Lower leg skin (tissue), 4 donors: ENCODE measurements around the gene GALNT3. TPM values are rescaled to one million over a fixed set of nuclear protein-coding genes. Genes with fewer than 3 reads are reported as not detected.

Experiments
- DNase-seq, 2 donors: peaks; one replicate each; pipeline ENCODE4 v3.0.0-alpha.2; 2019; ENCODE audit warnings: low spot score in 2 of 2
- H3K4me3 ChIP-seq: fragments of 200-600 bp; sonication (generic); 2 replicates; pipeline ENCODE4 v1.5.1; 2017; ENCODE audit warnings: mild to moderate bottlenecking, low read depth; ENCODE audit not compliant: poor library complexity, severe bottlenecking
- POLR2A ChIP-seq, 2 donors: fragments of 450-650 bp; IDR thresholded peaks; one replicate each; pipeline ENCODE4 v1.6.1; 2016 to 2017; ENCODE audit warnings: antibody characterized with exemption in 2 of 2, mild to moderate bottlenecking in 1 of 2, moderate library complexity in 1 of 2
- WGBS, 2 donors: methylation state at CpG; one replicate each; pipeline ENCODE4 v1.1.5; 2018; 5-methylcytosine and 5-hydroxymethylcytosine counted together
- intact Hi-C: fragments of 100-400 bp; cut with DNase I; formaldehyde crosslinking; loops from one replicate; pipeline ENCODE4 v1.15.0; 2023; ENCODE audit warnings: low total_unique reads
- total RNA-seq, 4 donors: library from RNA; depleted of rRNA; stranded (reverse); fragments of >200 nt; gene quantifications; one replicate each; pipeline ENCODE4 v1.1.0, GENCODE V29; 2016
- TF ChIP-seq, protein P1 (sequence below), 3 donors: fragments of 450-650 bp; IDR thresholded peaks; one replicate each; pipeline ENCODE4 v1.5.1; 2016; ENCODE audit warnings: antibody characterized with exemption in 3 of 3, mild to moderate bottlenecking in 3 of 3, moderate library complexity in 2 of 3

The GALNT3 gene
- total RNA-seq, 4 donors from 2014 or later = 14.2 to 30.9 (median 18.2) TPM

DNA sequence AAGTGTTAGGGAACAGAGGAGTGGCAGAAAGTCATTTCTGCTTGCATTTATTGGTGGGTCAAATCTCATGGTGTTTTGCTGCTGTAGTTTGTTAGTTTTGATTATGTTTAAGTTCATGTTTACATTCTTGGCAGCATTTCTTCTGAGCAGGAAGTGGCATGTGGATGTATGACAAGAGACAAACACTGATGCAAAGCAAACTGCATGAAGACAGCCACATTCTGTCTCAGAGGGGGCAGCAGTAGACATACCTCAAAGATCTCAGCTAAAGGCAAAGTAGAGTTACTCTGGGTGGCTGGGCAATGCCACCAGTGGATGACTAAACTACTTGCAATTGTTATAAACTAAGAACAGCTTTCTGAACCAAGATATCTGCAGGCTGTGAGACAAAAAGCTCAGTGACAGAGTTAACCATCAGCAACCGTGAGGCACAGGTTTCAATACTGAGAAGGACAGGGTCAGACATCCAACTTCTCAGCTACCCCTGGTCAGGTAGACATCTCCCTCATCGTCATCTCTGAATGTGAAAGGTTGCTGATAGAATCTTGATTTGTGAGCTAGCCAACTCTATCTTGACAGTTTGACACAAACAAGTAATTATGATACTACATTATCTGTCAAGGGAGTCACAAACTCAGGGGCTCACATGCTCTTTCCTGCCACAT is 16.4 kb downstream of the GALNT3 start:
- intact Hi-C loops = no loop called here
- no peak overlapping the region for H3K4me3 ChIP-seq
- 52 to 70% methylated on average over 2 of the region's 2 CpGs for WGBS, 2 donors
- TF ChIP-seq, protein P1, sequence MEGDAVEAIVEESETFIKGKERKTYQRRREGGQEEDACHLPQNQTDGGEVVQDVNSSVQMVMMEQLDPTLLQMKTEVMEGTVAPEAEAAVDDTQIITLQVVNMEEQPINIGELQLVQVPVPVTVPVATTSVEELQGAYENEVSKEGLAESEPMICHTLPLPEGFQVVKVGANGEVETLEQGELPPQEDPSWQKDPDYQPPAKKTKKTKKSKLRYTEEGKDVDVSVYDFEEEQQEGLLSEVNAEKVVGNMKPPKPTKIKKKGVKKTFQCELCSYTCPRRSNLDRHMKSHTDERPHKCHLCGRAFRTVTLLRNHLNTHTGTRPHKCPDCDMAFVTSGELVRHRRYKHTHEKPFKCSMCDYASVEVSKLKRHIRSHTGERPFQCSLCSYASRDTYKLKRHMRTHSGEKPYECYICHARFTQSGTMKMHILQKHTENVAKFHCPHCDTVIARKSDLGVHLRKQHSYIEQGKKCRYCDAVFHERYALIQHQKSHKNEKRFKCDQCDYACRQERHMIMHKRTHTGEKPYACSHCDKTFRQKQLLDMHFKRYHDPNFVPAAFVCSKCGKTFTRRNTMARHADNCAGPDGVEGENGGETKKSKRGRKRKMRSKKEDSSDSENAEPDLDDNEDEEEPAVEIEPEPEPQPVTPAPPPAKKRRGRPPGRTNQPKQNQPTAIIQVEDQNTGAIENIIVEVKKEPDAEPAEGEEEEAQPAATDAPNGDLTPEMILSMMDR (IDR thresholded peaks at IDR 0.05) = no peak
- TF ChIP-seq POLR2A (IDR thresholded peaks at IDR 0.05) = no peak
- no peak for DNase-seq

DNA sequence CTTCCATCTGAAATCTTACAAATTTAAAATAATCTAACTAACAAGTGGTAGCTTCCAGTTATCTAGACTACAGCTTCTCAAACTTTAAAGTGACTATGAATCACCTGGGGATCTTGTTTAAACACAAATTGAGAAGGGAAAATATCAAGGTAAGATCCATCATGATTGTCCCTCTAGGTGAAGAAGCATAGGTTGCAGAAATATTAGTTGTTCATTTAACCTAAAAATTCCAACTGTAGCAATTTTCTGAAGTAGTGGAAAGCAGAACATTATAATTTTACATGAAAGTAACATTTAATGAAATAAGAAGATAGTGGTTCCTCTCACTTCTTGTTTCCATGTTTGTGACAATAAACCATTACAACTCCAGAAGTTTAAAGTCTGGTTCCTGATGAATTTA is 17.3 kb downstream of the GALNT3 start:
- TF ChIP-seq POLR2A (IDR thresholded peaks at IDR 0.05) = no peak
- TF ChIP-seq, protein P1 (IDR thresholded peaks at IDR 0.05) = no peak
- no peak overlapping the region for H3K4me3 ChIP-seq
- DNase-seq = no peak
- intact Hi-C loops = no loop called here

DNA sequence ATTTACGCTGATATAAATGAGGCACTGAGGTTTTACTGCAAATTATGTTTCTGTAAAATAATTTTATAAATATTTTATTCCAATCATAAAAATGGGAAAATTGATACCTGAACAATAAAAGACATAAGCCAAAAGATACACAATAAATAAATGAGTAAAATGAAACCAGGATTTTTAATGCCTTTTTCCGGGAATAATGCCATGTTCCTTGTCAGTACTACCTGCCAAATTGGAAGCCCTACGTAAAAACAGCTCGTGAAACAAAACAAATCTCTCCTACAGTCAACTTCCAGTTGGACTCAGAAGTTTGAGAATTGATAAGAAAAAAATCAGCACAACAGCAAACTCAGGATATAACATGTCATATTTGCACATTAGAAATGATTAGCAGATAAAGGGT is 18.0 kb downstream of the GALNT3 start:
- DNase-seq = no peak
- no peak overlapping the region for H3K4me3 ChIP-seq
- intact Hi-C loops = no loop called here
- 31 to 32% methylated on average over 4 of the region's 4 CpGs for WGBS, 2 donors
- TF ChIP-seq, protein P1 (IDR thresholded peaks at IDR 0.05) = no peak
- no peak for TF ChIP-seq POLR2A (IDR thresholded peaks at IDR 0.05)

DNA sequence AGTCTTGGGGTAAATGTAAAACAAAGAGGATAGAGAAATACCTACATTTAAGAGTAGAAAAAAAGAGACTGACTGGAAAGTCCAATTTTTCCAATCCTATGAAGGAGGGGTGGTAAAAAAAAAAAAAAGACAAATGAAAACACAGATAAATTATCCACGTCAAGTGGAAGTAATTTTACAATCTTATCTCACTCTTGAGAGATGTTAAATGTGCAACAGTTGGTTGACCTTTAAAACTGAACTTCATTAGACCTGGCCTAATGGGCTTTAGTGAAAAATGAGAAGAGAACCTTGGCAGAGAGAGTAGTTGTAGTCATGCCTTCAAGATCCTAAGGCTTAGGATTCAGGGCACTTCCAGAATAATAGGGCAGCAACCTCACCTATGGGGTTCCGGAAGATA is 20.4 kb downstream of the GALNT3 start:
- WGBS, 2 donors = 87 to 92% methylated on average over 2 of the region's 2 CpGs
- no peak for DNase-seq
- no peak overlapping the region for H3K4me3 ChIP-seq
- TF ChIP-seq POLR2A (IDR thresholded peaks at IDR 0.05) = no peak
- TF ChIP-seq, protein P1 (IDR thresholded peaks at IDR 0.05) = no peak
- intact Hi-C loops = no loop called here

DNA sequence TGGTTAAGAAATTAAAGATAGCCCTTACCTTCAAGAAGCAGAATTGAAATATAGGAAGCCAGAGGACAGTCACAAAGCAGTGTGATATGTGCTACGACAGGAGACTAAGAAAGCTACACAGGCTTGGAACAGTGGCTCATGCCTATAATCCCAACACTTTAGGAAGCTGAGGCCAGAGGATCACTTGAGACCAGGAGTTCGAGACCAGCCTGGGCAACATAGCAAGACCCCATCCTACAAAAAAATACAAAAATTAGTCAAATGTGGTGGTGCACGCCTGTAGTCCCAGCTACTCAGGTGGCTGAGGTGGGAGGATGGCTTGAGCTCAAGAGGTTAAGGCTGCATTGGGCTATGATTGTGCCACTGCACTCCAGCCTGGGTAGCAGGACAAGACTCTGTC is 21.9 kb downstream of the GALNT3 start:
- intact Hi-C loops = no loop called here
- TF ChIP-seq, protein P1 (IDR thresholded peaks at IDR 0.05) = no peak
- TF ChIP-seq POLR2A (IDR thresholded peaks at IDR 0.05) = no peak
- no peak for DNase-seq
- WGBS, 2 donors = 91 to 95% methylated on average over 3 of the region's 3 CpGs
- H3K4me3 ChIP-seq = no peak overlapping the region

DNA sequence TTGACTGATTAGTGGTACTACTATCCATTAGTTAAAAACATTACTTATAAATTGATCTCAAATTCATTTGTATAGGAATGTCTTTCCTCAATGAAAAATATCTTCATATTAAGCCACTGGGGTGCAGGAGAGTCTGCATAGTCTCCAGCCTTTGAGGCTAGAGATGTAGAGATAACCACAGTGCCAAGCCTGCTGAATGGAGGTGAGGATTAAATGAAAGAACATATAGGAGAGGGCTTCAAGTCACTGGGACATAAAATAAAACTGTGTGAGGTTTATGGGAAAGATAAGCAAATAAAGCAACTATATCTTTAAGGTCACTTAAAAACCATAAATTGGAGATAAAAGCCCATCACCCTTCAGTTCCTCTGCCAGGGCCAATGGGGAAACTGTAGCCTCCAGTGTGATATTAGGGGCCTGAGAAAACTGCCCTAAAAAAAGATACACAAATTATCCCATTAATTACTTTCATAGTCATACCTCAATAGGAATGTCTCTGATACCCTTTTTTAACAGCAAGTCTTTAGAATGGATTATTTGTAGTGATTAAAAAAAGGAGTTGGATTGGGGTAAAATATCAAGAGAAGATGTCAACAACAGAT is 27.6 kb downstream of the GALNT3 start:
- no peak for DNase-seq
- no peak overlapping the region for H3K4me3 ChIP-seq
- TF ChIP-seq POLR2A (IDR thresholded peaks at IDR 0.05) = no peak
- intact Hi-C loops = no loop called here
